ENCODE data around the gene RASA4.
"Not testable (repeated sequence)": the region's sequence is repeated elsewhere in the genome, so short reads cannot be mapped to it uniquely, and the experiment has no call there.

RASA4 gene

GRCh38 chr7:102616507-102617125, at the start of gene RASA4:
RASA4 (minus strand) TSS chr7:102616756; CDS start chr7:102616689, 67 bp downstream.
- not testable (repeated sequence) for H3K4me1 ChIP-seq (ENCODE audit: control insufficient read depth in 1 of 2, insufficient read depth in 2 of 2, low read length in 2 of 2); H3K9ac ChIP-seq (ENCODE audit: low read depth in 1 of 2, low read length in 2 of 2); H3K9me3 ChIP-seq (ENCODE audit: control insufficient read depth in 1 of 2, low read length in 2 of 2); H3K27ac ChIP-seq (ENCODE audit: low read depth, low read length); H3K27me3 ChIP-seq (ENCODE audit: control insufficient read depth in 1 of 2, insufficient read depth in 2 of 2, low read length in 2 of 2); H3K4me3 ChIP-seq (ENCODE audit: low read depth in 1 of 2, low read length in 2 of 2); H3K36me3 ChIP-seq (ENCODE audit: control insufficient read depth in 1 of 2, insufficient read depth in 2 of 2, low read length in 2 of 2)

DNA sequence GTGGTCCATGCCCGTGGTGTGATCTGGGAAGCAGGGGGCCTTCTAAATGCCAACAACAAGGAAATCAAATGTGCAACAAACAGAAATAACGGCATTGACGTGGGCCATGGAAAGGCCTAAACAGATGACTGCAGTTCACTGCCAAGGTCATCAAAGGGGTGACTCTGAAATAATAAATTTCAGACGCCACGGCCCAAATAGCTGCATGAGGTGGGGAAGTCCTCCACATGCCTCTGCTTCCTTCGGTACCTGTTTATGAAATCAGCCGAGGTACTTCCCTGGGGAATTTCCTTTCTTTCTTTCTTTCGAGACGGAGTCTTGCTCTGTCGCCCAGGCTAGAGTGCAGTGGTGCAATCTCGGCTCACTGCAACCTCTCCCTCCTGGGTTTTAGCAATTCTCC, 48.2 kb upstream of the RASA4 start:
- not testable (repeated sequence) for H3K4me1 ChIP-seq (ENCODE audit: control insufficient read depth in 1 of 2, insufficient read depth in 2 of 2, low read length in 2 of 2); H3K36me3 ChIP-seq (ENCODE audit: control insufficient read depth in 1 of 2, insufficient read depth in 2 of 2, low read length in 2 of 2); H3K4me3 ChIP-seq (ENCODE audit: low read depth in 1 of 2, low read length in 2 of 2); H3K9ac ChIP-seq (ENCODE audit: low read depth in 1 of 2, low read length in 2 of 2); H3K9me3 ChIP-seq (ENCODE audit: control insufficient read depth in 1 of 2, low read length in 2 of 2); H3K27ac ChIP-seq (ENCODE audit: low read depth, low read length); H3K27me3 ChIP-seq (ENCODE audit: control insufficient read depth in 1 of 2, insufficient read depth in 2 of 2, low read length in 2 of 2)

- not testable (repeated sequence) for H3K9me3 ChIP-seq (ENCODE audit: control insufficient read depth in 1 of 2, low read length in 2 of 2); H3K9ac ChIP-seq (ENCODE audit: low read depth in 1 of 2, low read length in 2 of 2); H3K4me3 ChIP-seq (ENCODE audit: low read depth in 1 of 2, low read length in 2 of 2); H3K27me3 ChIP-seq (ENCODE audit: control insufficient read depth in 1 of 2, insufficient read depth in 2 of 2, low read length in 2 of 2); H3K27ac ChIP-seq (ENCODE audit: low read depth, low read length); H3K36me3 ChIP-seq (ENCODE audit: control insufficient read depth in 1 of 2, insufficient read depth in 2 of 2, low read length in 2 of 2); H3K4me1 ChIP-seq (ENCODE audit: control insufficient read depth in 1 of 2, insufficient read depth in 2 of 2, low read length in 2 of 2)
These were observed 33.4 kb upstream of the RASA4 start, which contains the start of gene SPDYE2B for GRCh38 chr7:102649924-102650323. SPDYE2B (plus strand) TSS chr7:102650319; CDS start chr7:102652349, 2,030 bp downstream.

GRCh38 chr7:102647813-102648212, 31.3 kb upstream of the RASA4 start:
- not testable (repeated sequence) for H3K4me1 ChIP-seq (ENCODE audit: control insufficient read depth in 1 of 2, insufficient read depth in 2 of 2, low read length in 2 of 2); H3K9ac ChIP-seq (ENCODE audit: low read depth in 1 of 2, low read length in 2 of 2); H3K9me3 ChIP-seq (ENCODE audit: control insufficient read depth in 1 of 2, low read length in 2 of 2); H3K36me3 ChIP-seq (ENCODE audit: control insufficient read depth in 1 of 2, insufficient read depth in 2 of 2, low read length in 2 of 2); H3K4me3 ChIP-seq (ENCODE audit: low read depth in 1 of 2, low read length in 2 of 2); H3K27ac ChIP-seq (ENCODE audit: low read depth, low read length); H3K27me3 ChIP-seq (ENCODE audit: control insufficient read depth in 1 of 2, insufficient read depth in 2 of 2, low read length in 2 of 2)

GRCh38 chr7:102643404-102643803, 26.8 kb upstream of the RASA4 start:
- H3K4me3 ChIP-seq (ENCODE audit: low read depth in 1 of 2, low read length in 2 of 2); H3K36me3 ChIP-seq (ENCODE audit: control insufficient read depth in 1 of 2, insufficient read depth in 2 of 2, low read length in 2 of 2); H3K27me3 ChIP-seq (ENCODE audit: control insufficient read depth in 1 of 2, insufficient read depth in 2 of 2, low read length in 2 of 2); H3K9ac ChIP-seq (ENCODE audit: low read depth in 1 of 2, low read length in 2 of 2); H3K27ac ChIP-seq (ENCODE audit: low read depth, low read length); H3K9me3 ChIP-seq (ENCODE audit: control insufficient read depth in 1 of 2, low read length in 2 of 2); H3K4me1 ChIP-seq (ENCODE audit: control insufficient read depth in 1 of 2, insufficient read depth in 2 of 2, low read length in 2 of 2): not testable (repeated sequence)

- H3K27ac ChIP-seq (ENCODE audit: low read depth, low read length); H3K4me1 ChIP-seq (ENCODE audit: control insufficient read depth in 1 of 2, insufficient read depth in 2 of 2, low read length in 2 of 2); H3K36me3 ChIP-seq (ENCODE audit: control insufficient read depth in 1 of 2, insufficient read depth in 2 of 2, low read length in 2 of 2); H3K4me3 ChIP-seq (ENCODE audit: low read depth in 1 of 2, low read length in 2 of 2); H3K9ac ChIP-seq (ENCODE audit: low read depth in 1 of 2, low read length in 2 of 2); H3K27me3 ChIP-seq (ENCODE audit: control insufficient read depth in 1 of 2, insufficient read depth in 2 of 2, low read length in 2 of 2); H3K9me3 ChIP-seq (ENCODE audit: control insufficient read depth in 1 of 2, low read length in 2 of 2): not testable (repeated sequence)
These were observed 26.1 kb upstream of the RASA4 start, which contains the start of gene UPK3BL1 for GRCh38 chr7:102642691-102643090. UPK3BL1 (minus strand) TSS chr7:102642791; CDS start chr7:102642741, 50 bp downstream.

GRCh38 chr7:102638848-102639247, 22.3 kb upstream of the RASA4 start:
- H3K9ac ChIP-seq (ENCODE audit: low read depth in 1 of 2, low read length in 2 of 2); H3K4me1 ChIP-seq (ENCODE audit: control insufficient read depth in 1 of 2, insufficient read depth in 2 of 2, low read length in 2 of 2); H3K27me3 ChIP-seq (ENCODE audit: control insufficient read depth in 1 of 2, insufficient read depth in 2 of 2, low read length in 2 of 2); H3K27ac ChIP-seq (ENCODE audit: low read depth, low read length); H3K36me3 ChIP-seq (ENCODE audit: control insufficient read depth in 1 of 2, insufficient read depth in 2 of 2, low read length in 2 of 2); H3K9me3 ChIP-seq (ENCODE audit: control insufficient read depth in 1 of 2, low read length in 2 of 2); H3K4me3 ChIP-seq (ENCODE audit: low read depth in 1 of 2, low read length in 2 of 2): not testable (repeated sequence)

- not testable (repeated sequence) for H3K27ac ChIP-seq (ENCODE audit: low read depth, low read length); H3K27me3 ChIP-seq (ENCODE audit: control insufficient read depth in 1 of 2, insufficient read depth in 2 of 2, low read length in 2 of 2); H3K4me1 ChIP-seq (ENCODE audit: control insufficient read depth in 1 of 2, insufficient read depth in 2 of 2, low read length in 2 of 2); H3K9me3 ChIP-seq (ENCODE audit: control insufficient read depth in 1 of 2, low read length in 2 of 2); H3K36me3 ChIP-seq (ENCODE audit: control insufficient read depth in 1 of 2, insufficient read depth in 2 of 2, low read length in 2 of 2); H3K9ac ChIP-seq (ENCODE audit: low read depth in 1 of 2, low read length in 2 of 2); H3K4me3 ChIP-seq (ENCODE audit: low read depth in 1 of 2, low read length in 2 of 2)
These were observed 20.4 kb upstream of the RASA4 start for GRCh38 chr7:102636956-102637355.

- H3K9me3 ChIP-seq (ENCODE audit: control insufficient read depth in 1 of 2, low read length in 2 of 2); H3K36me3 ChIP-seq (ENCODE audit: control insufficient read depth in 1 of 2, insufficient read depth in 2 of 2, low read length in 2 of 2); H3K27me3 ChIP-seq (ENCODE audit: control insufficient read depth in 1 of 2, insufficient read depth in 2 of 2, low read length in 2 of 2); H3K27ac ChIP-seq (ENCODE audit: low read depth, low read length); H3K4me3 ChIP-seq (ENCODE audit: low read depth in 1 of 2, low read length in 2 of 2); H3K9ac ChIP-seq (ENCODE audit: low read depth in 1 of 2, low read length in 2 of 2); H3K4me1 ChIP-seq (ENCODE audit: control insufficient read depth in 1 of 2, insufficient read depth in 2 of 2, low read length in 2 of 2): not testable (repeated sequence)
These were observed 18.8 kb upstream of the RASA4 start for GRCh38 chr7:102635354-102635753.

DNA sequence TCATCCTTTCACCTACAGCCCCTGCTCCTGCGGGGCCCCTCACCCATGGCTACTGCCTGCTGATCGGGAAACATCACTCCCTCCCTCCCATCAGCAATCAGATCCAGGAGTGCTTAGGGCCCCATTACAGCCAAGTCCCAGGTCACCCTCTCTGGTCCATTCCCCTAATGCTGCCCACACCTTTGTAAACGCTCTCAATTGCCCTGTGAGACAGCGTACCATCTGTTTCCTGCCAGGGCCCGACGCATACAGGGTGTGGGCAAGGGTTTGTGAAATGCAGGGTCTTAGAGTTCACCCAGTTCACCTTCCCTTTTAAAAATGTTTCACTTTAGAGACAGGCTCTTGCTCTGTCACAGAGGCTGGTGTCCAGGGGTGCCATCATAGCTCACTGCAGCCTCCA, 17.7 kb upstream of the RASA4 start:
- H3K9me3 ChIP-seq (ENCODE audit: control insufficient read depth in 1 of 2, low read length in 2 of 2); H3K4me3 ChIP-seq (ENCODE audit: low read depth in 1 of 2, low read length in 2 of 2); H3K4me1 ChIP-seq (ENCODE audit: control insufficient read depth in 1 of 2, insufficient read depth in 2 of 2, low read length in 2 of 2); H3K9ac ChIP-seq (ENCODE audit: low read depth in 1 of 2, low read length in 2 of 2); H3K27ac ChIP-seq (ENCODE audit: low read depth, low read length); H3K27me3 ChIP-seq (ENCODE audit: control insufficient read depth in 1 of 2, insufficient read depth in 2 of 2, low read length in 2 of 2); H3K36me3 ChIP-seq (ENCODE audit: control insufficient read depth in 1 of 2, insufficient read depth in 2 of 2, low read length in 2 of 2): not testable (repeated sequence)

DNA sequence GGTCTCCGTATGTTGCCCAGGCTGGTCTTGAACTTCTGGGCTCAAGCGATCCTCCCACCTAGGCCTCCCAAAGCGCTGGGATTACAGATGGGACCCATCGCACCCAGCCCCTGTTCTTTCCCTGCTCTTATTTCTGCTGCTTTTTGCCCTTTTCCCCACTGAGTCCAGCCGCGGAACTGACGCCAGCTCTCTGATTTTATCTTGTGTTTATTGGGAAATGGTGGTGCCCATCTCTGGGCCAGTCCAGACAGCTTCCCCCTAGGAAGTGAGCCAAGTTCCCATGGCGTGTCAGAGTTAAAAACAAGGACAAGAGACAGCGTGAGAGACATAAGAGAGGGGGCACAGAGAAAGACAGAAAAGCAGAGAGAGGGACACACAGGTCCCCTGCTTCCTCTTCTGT, 14.1 kb upstream of the RASA4 start:
- H3K4me3 ChIP-seq (ENCODE audit: low read depth in 1 of 2, low read length in 2 of 2); H3K9ac ChIP-seq (ENCODE audit: low read depth in 1 of 2, low read length in 2 of 2); H3K27ac ChIP-seq (ENCODE audit: low read depth, low read length); H3K27me3 ChIP-seq (ENCODE audit: control insufficient read depth in 1 of 2, insufficient read depth in 2 of 2, low read length in 2 of 2); H3K9me3 ChIP-seq (ENCODE audit: control insufficient read depth in 1 of 2, low read length in 2 of 2); H3K36me3 ChIP-seq (ENCODE audit: control insufficient read depth in 1 of 2, insufficient read depth in 2 of 2, low read length in 2 of 2); H3K4me1 ChIP-seq (ENCODE audit: control insufficient read depth in 1 of 2, insufficient read depth in 2 of 2, low read length in 2 of 2): not testable (repeated sequence)

Measured in duodenal mucosa (tissue), 2 donors.